ENCODE data around the gene ARL15. TPM values are rescaled to one million over a fixed set of nuclear protein-coding genes. Genes with fewer than 3 reads are reported as not detected.

ARL15 gene
- total RNA-seq, 1 experiment from 2014 or later = 13.0 TPM

DNA sequence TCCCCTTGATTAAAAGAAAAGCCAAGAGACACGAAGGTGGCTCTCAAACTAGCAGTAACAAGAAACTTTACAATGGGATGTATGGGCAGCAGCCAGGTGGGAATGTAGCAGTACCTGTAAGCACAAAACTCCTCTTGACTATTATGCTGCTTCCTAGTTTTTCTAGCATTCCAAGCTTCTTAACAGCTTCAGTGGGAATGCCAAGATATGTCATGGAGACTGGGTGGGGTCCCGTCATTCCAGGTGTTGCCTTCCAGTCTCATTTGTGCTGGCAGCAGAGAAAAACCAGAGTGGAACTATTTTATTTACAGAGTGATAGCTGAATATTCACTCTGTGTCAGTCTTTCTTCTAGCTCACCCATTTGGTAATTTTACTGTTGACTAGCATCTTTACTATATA, 236.6 kb downstream of the ARL15 start:
- Histone ChIP-seq H2AK5ac (ENCODE audit: insufficient read length, low read length) (no peak overlapping the region), H2BK120ac (ENCODE audit: low read depth, low read length, poor library complexity, severe bottlenecking) (no peak overlapping the region), H4K20me1 (ENCODE audit: control insufficient read depth, insufficient read depth, insufficient read length) (no peaks in the 10 kb centered on the region), H3T11ph (ENCODE audit: low read length) (no peak overlapping the region), H4K5ac (ENCODE audit: insufficient read length, low read depth, low read length) (no peak overlapping the region), H3K79me2 (ENCODE audit: insufficient read depth, low read length) (no peaks in the 10 kb centered on the region), H3K18ac (ENCODE audit: insufficient read length, low read depth, low read length) (no peak overlapping the region), H3K4me2 (ENCODE audit: insufficient read depth, insufficient read length, low read length) (no peak overlapping the region), H3K23ac (ENCODE audit: insufficient read length, low read depth, low read length) (no peak overlapping the region), H2BK12ac (ENCODE audit: insufficient read length, low read depth, low read length) (no peak overlapping the region), H2BK5ac (ENCODE audit: insufficient read length, low read length) (no peak overlapping the region), H3K27me3 (ENCODE audit: insufficient read depth, low read length) (no peaks in the 10 kb centered on the region), H2BK20ac (ENCODE audit: low read depth, low read length, poor library complexity, severe bottlenecking) (no peak overlapping the region), H4K8ac (replicated peaks; ENCODE audit: insufficient read length, low read depth, low read length) (no peak overlapping the region), H3K14ac (ENCODE audit: insufficient read depth, low read length) (no peak overlapping the region), H3K79me1 (ENCODE audit: insufficient read depth, low read depth, low read length, poor library complexity, severe bottlenecking) (no peaks in the 10 kb centered on the region), H2AFZ (ENCODE audit: low read length) (no peak overlapping the region), H3K23me2 (ENCODE audit: insufficient read length, low read depth, low read length, poor library complexity, severe bottlenecking) (no peaks in the 10 kb centered on the region), H3K9me3 (ENCODE audit: control insufficient read depth, low read depth, low read length) (no peaks in the 10 kb centered on the region), H2BK15ac (ENCODE audit: low read depth, low read length) (no peak overlapping the region), H4K91ac (ENCODE audit: insufficient read length, low read depth, low read length) (no peak overlapping the region), H3K9ac (ENCODE audit: extremely low read depth, insufficient read length, low read length) (no peak overlapping the region), H3K27ac (ENCODE audit: insufficient read length, low read depth, low read length) (no peak overlapping the region), H3K4me1 (ENCODE audit: insufficient read depth, low read length) (no peaks in the 10 kb centered on the region), H3K4ac (ENCODE audit: low read depth, low read length) (no peak overlapping the region), H3K56ac (ENCODE audit: insufficient read length, low read depth, low read length) (no peak overlapping the region)
- no CpG with 5 or more reads among the region's 2 CpGs for WGBS (ENCODE audit: extremely low coverage, insufficient read length, low lambda C conversion rate)
- no peak for DNase-seq
- Mint-ChIP-seq H3K4me3 (no peak overlapping the region), H3K36me3 (ENCODE audit: insufficient read depth in 1 of 3, low read depth in 3 of 3) (peaks cover 0 to 4% (median 2%) of the 10 kb centered on the region in 3 experiments; a peak in 2 of 7 replicates), H3K27me3 (ENCODE audit: low read depth) (no peaks in the 10 kb centered on the region), H3K4me1 (peaks cover 0 to 10% of the 10 kb centered on the region in 2 experiments; a peak in 2 of 4 replicates), H3K27ac (no peak overlapping the region; a peak in 1 of 7 replicates), H3K9me3 (no peaks in the 10 kb centered on the region)
- TF ChIP-seq, protein P1, sequence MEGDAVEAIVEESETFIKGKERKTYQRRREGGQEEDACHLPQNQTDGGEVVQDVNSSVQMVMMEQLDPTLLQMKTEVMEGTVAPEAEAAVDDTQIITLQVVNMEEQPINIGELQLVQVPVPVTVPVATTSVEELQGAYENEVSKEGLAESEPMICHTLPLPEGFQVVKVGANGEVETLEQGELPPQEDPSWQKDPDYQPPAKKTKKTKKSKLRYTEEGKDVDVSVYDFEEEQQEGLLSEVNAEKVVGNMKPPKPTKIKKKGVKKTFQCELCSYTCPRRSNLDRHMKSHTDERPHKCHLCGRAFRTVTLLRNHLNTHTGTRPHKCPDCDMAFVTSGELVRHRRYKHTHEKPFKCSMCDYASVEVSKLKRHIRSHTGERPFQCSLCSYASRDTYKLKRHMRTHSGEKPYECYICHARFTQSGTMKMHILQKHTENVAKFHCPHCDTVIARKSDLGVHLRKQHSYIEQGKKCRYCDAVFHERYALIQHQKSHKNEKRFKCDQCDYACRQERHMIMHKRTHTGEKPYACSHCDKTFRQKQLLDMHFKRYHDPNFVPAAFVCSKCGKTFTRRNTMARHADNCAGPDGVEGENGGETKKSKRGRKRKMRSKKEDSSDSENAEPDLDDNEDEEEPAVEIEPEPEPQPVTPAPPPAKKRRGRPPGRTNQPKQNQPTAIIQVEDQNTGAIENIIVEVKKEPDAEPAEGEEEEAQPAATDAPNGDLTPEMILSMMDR (conservative IDR thresholded peaks at IDR 0.05) = no peak
